Limb (tissue), 2 donors: ENCODE results near the gene KRT25.
A peak's percentile ranks its signal among the peaks of the same experiment; 100 is the strongest.
"Not testable (repeated sequence)": the region's sequence is repeated elsewhere in the genome, so short reads cannot be mapped to it uniquely, and the experiment has no call there.

ENCODE experiments used
- DNase-seq, 2 donors: peaks; one replicate each; pipeline ENCODE4 v3.0.0-alpha.2; 2016; ENCODE audit errors: extremely low spot score in 2 of 2

Gene KRT25

GRCh38 chr17:40753804-40754203 is 1.3 kb downstream of the KRT25 start:
- DNase-seq = no peak

DNA sequence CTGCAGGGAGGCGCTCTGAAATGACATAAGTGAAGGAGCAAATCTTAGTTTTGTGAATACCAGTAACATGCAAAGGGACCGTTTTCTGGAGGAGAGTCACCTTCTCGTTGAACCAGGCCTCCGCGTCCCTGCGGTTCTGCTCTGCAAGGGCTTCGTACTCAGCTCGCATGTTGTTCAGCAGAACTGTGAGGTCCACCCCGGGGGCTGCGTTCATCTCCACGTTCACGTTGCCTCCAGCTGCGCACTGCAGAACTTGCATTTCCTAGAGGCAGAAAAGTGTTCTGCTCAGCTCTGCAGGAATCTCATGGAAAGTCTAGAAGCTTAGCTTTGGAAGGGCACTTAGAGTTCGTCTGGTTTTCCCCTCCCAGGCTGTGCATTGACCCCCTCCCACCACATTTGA is 4.1 kb downstream of the KRT25 start:
- no peak for DNase-seq

DNA sequence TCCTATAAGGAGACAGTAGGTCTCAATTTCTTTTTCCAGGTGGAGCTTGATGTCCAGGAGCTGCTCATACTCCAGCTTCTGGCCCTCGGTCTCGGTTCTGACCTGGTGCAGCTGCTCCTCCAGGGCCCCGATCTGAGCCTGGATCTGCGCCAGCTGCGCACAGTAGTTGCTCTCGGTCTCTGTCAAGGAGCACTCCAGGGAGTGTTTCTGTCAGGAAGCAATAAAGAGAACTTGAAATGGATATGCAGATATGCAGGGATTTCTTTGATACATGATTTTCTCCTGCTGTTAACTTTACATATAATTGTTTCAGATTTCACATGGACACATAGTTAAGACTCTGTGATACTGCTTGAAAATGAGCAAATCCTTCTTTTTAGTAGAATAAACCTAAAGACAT is 4.7 kb downstream of the KRT25 start:
- DNase-seq = no peak

DNA sequence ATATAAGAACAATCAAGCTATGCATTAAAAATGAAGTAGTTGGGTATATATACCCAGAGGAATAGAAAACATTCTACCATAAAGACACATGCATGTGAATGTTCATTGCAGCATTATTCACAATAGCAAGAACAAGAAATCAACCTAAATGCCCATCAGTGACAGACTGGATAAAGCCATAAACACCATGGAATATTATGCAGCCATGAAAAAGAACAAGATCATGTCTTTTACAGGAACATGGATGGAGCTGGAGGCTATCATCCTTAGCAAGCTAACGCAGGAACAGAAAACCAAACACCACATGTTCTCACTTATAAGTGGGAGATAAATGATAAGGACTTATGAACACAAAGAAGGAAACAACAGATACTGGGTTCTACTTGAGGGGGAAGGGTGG is 6.5 kb downstream of the KRT25 start:
- DNase-seq = not testable (repeated sequence)

DNA sequence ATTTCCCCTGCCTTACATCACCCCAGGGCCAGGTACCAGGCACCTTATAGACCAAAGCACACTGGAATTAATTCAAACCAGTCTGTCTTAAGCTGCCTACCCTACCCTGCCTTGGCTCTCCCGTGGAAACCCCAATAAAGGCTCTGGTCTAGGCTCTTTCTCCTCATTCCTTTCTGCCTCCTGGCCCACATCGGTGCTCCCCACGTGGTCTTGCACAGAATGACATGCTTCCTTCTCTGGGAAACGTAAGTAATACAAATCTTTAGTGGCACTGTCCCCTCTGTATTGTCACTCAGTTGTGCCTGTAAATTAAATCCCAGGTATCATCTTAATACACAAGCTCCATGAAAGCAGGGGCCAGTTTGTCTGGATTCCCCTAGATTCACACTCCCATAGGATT is 16.6 kb downstream of the KRT25 start:
- DNase-seq = no peak

DNA sequence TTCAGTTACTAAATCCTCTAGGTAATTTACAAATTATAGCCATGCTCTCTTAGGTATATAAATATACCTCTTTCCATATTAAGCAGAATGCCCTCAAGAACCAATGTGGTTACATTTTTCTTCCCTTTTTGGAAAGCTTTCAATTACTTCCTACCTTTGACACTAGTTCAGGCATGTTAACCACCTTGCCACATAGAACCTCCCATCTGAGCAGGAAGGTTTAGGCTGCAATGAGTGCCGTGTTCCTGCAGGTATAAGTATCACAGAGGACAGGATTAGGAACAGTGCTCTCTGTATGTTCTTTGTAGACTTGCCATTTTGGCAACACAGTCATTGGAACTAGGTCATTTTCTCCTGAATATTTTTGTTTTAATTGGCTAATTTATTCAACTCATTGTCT is 20.1 kb downstream of the KRT25 start:
- DNase-seq = no peak

DNA sequence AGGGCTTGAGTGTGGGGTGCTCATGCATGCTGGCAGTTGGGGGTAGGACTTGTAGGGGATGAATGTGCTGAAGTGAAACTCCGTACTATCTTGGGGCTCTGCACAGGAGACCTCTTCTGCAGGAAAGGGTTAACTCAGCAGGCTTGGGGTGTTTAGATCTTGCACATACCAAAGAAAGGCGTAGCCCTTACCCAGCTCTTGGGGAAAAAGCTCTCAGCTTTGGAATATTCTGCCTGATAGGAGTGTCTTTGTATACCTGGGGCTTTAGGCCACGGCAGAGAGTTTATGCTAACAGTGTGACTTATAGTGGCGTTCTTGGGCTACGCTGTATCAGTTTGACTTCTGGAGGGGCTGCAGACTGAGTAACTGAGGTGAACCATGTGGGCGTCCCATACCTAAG is 21.1 kb downstream of the KRT25 start:
- DNase-seq = no peak

GRCh38 chr17:40730970-40731369 is 24.2 kb downstream of the KRT25 start:
- no peak for DNase-seq

DNA sequence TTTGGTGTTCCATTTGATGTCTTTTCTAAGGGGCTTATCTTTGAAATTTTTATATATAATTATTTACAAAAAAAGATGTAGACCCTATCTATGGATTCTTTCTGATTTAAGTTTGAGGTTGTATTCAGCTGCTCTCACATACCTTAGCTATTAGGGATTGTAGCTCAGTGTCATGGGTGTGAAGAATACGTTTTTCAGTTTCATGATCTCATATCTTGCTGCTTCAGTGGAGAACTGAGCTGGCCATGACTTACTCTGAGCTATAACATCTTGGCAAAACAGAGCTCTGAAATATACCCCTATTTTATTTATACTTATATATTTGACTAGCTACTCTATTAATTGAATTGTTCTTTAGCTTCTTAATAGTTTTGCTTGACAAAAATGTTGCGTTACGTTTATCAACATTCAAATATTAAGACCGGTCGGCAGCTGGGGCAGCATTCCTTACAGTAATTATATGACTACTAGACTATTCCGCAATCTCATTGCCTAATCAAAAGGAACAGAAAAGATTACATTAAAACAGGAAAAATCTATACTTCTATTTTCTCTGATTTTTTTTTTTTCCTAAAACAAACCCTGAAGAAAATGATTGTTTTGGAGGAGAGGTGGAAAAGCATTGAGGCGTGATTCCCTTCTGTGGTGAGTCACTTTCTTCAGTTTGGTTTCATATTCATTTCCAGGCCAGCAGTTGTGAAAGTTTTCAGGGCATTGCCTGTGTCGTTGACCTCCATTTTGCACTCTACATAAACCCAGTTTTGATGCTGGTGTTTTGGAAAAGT is 27.5 kb downstream of the KRT25 start:
- no peak for DNase-seq

GRCh38 chr17:40726919-40727318 is 28.2 kb downstream of the KRT25 start:
- DNase-seq = no peak

DNA sequence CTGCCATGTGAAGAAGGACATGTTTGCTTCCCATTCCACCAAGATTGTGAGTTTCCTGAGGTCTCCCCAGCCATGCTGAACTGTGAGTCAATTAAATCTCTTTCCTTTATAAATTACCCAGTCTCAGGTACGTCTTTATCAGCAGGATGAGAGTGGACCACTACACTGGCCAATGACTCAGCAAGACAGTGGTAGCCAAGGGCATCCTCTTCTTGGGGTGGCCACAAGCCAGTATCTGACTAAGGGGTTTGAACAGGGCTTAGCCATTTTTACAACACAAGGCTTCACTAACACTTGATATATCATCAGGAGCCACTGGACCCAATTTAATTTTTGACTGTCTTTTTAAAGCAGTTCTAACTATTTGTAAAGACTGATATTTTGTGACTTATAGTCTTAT is 30.5 kb downstream of the KRT25 start:
- no peak for DNase-seq

DNA sequence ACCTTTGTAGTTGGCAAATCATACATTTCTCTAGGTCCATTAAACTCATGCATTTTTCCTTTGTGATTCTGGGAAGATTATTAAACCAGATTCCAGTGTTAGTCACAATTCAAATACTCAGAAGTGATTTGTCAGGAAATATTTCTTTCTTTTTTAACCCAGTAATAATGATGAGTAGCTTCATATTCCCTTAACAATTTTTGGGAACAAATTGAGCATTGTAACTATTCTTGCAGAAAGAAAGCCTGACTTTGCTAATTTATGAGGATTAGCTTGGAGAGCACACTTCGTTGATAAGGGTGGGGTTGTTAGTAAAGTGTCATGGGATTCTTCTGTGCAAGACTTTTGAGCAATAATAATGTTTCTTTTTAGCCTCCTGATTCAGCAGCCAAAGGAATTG is 32.9 kb downstream of the KRT25 start:
- no peak for DNase-seq

GRCh38 chr17:40720899-40721298 is 34.2 kb downstream of the KRT25 start:
- DNase-seq = no peak

DNA sequence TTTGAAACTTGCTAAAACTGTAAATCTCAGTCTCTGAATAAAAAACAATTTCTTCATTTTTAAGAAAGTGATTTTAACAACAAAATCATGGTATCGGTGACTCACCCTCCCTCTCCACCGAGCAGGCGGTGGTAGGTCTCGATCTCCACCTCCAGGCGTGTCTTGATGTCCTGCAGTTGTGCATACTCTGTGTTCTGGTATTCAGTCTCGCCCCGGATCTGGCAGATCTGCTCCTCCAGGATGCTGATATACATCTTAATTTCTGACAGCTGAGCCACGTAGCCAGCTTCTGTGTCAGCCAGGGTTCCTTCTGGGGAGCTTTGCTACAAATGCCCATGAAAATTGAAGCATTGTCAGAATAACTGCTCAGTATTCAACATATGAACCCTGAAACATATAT is 36.2 kb downstream of the KRT25 start:
- DNase-seq = no peak

GRCh38 chr17:40717776-40718175 is 37.4 kb downstream of the KRT25 start:
- no peak for DNase-seq

DNA sequence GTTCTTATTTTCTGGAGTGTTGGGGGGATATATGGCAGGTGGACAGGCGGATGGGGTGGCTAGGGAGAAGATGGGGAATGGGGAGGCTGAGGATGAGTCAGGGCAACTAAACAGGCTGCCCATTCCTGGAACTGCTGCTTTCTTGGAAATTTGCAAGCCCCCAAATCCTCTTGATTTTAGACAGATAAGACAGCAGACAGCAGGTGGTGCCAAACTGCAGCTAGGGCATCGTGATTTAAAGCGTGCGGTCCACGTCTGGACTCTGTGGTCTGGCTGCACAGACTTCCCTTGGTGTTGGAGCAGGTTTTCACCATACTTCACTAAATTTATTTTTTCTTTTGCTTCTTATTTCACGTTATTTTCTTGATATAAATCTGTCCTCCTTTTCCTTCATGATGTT is 40.7 kb downstream of the KRT25 start:
- DNase-seq = no peak

DNA sequence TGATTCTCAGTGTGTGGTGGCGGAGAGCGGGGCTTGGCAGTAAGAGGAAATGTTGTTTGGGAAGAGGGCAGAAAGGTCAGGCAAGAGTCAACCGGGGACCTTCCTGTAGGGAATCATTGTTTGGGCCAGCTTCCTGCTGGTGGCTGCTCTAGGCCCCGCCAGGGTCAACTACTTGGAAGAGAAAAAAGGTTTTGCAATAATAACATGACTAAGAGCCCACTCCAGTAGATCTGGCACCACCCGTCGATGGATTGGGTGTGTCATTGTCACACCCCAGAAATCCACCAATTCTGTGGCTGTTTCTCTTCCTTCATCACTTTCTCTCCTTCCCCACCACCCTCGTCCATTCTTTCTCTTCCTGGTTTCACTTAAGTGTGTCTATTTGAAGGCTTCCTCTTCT is 47.4 kb downstream of the KRT25 start:
- no peak for DNase-seq

DNA sequence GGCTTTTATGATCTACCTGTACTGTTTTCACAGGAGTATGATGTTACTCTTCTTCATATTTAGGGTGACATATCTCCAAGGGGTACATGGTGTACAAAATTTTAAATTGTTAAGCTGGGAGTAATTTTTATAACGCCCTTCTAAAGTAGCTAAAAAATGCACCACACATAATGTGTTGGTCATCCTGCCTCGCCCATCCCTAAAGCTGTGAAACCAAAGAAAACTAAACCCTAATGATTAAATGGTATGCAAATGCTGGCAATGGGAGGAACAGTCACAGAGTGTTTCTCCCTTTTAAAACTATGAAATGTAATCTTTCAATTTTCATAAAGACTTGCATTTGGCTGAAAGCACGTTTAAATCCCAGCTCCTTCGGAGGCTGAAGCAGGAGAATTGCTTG is 49.5 kb downstream of the KRT25 start:
- no peak for DNase-seq

DNA sequence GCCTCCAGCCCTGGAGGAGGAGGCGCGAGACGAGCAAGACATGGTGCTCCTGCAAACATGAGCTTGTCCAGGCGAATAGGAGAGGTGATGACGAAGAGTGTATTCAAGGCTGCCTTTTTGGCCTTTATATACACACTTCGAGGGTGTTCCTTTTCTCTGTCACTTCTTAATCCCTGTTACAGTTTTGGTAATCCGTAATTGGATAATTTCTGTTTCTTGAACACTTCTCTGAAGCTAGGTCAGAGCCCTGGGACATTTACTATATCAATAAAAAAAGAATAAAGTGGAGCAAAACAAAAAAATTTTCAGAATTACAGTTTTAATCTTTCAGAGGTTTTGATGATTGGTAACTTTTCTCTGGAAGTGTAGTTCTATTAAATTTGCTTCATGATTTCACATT is 51.5 kb downstream of the KRT25 start, which contains the start of gene KRT24:
KRT24 (minus strand) TSS at position 101 of the 400 bp plus-strand sequence; CDS start at position 42, 59 bp downstream.
- DNase-seq = no peak

DNA sequence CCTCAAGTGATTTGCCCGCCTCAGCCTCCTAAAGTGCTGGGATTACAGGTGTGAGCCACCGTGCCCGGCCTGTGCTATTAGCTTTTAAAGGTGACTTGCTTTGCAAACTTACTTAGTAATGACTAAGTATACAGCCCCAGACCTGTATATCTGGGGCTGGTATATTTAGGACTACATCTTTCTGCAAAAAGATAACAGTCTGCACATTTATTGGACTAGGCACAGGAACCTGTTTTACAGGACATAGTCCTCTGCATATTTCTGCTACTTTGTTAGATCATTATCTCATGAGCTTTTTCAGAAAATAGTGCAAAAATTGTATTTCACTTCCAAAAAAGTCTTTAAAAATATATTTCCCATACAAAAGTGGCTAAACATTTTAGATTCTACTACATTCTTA is 52.9 kb downstream of the KRT25 start:
- no peak for DNase-seq

DNA sequence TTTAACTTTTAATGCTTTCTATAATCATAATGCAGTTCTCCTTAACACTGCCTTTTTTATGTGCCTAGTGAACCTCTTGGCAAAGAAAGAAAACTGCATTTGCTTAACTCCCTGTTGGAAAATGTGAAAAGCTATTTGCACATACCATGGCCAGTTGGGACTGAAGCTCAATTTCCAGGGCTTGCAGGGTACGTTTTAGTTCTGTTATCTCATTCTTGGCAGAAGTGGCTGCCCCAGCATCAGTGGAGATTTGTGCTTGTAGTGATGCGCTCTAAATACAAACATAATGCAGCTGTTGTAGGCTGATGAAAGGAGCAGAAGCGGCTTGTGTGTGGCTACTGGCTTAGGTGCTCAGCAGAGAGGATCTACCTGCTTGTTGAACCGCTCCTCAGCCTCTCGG is 55.3 kb downstream of the KRT25 start:
- DNase-seq = peak in 1 of 2 donors; percentile 42

DNA sequence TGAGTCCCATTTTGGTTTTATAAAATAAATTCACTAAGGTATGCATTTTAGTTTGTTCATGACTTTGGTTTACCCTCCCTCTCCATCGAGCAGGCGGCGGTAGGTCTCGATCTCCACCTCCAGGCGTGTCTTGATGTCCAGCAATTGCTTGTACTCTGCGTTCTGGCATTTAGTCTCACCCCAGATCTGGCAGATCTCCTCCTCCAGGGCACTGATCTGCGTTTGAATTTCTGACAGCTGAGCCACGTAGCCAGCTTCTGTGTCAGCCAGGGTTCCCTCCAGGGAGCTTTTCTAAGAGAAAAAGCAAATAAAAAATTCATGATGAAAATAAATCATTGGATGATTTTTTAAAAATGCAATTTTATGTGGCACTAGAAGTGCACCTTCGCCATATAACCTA is 55.8 kb downstream of the KRT25 start:
- DNase-seq = peak in 1 of 2 donors; percentile 37
